HG03039 (cell line): ENCODE data around the gene ADCY4.

Source experiments
- ATAC-seq: cut with Tn5 transposase; IDR thresholded peaks from one replicate; pipeline ENCODE4 v1.9.1; 2021; ENCODE audit warnings: mild to moderate bottlenecking, moderate library complexity; ENCODE audit not compliant: unreplicated experiment

The ADCY4 gene

DNA sequence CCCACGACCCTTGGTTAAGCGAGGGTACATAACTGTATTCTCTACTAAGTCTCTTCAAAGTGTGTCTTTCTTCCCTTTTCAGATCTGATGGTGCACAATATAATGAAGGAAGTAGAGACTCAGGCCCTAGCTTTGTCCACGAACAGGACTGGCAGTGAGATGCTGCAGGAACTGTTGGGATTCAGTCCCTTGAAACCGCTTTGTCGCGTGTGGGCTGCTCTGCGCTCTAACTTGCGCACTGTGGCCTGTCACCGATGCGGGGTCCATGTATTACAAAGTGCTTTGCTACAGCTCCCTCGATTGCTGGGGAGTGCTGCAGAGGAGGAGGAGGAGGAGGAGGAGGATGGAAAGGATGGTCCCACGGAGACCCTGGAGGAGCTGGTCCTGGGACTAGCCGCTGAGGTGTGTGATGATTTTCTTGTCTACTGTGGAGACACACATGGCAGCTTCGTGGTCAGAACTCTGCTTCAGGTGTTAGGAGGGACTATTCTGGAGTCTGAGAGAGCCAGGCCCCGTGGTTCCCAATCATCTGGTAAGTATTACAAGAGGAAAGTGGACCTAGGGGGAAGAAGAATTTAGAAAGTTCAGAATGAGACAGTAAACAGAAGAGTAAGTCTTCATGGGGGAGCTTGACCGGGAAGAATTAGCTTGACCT lies 34.4 kb downstream of the ADCY4 start:
- no peak for ATAC-seq

DNA sequence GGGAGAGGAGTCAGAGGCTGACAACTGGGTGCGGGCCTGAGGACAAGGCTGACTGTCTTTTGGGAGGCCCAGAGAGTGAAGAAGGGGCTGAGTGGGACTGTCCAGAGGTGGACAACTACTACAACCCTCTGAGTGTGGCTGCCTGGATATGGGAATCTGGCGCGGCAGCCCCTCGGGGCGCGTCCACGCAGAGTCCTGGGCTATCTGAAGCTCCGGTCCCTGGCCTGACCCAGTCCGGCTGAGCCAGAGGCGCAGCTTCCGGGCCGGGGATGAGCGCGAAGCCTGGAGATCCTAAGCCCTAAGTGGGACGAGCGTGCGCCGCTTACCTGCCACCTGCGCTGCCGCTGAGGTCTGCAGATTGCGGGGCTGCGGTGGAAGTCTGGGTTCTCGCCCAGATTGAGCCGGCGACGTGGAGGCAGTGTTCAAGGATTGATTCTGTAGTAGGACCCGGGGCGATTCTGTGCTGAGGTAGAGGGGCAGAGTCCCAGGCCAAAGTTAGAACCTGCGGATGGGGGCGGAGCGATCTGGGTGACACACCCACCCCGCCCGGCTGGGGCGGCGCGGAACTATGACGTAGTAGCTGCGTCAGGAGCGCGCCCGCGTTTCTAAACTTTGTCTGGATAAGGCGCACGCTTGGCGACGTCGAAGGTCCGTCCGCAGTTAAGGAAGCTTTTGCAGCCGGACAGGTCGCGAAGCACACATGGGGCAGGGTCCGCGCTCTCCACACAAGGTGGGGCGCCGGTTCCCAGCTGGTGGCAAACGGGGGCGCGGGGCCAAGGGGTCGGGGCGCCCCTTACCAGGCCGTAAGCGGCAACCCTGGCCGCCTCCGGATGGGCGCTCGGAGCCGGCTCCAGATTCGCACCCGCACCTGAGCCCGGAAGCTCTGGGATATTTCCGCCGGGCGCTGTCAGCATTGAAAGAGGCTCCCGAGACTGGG lies 35.3 kb downstream of the ADCY4 start, which contains the start of the genes DHRS1 and NOP9:
DHRS1 (minus strand) TSS at position 526 of the 937 bp plus-strand sequence. CDS start 674 bp downstream, outside the sequence.
NOP9 (plus strand) TSS at position 596 of the 937 bp plus-strand sequence; CDS start at position 701, 105 bp downstream.
- ATAC-seq, result peak; percentile 59

DNA sequence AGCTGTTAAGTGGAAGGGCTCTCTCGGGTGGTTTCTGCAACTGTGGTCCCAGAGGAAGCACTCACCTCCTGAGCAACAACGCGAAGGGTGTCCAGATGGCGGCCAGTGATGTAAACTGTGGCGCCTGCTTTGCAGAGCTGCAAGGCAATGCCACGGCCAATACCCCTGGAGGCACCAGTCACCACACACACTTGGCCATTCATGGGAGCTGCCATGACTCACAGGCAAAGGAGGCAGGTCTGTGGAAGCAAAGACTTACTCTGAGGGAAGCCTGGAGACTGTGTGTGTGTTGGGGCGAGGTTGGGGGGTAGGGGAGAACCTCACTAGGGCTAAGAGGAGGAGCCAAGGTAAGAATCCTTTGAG lies 36.0 kb downstream of the ADCY4 start:
- ATAC-seq, result no peak

DNA sequence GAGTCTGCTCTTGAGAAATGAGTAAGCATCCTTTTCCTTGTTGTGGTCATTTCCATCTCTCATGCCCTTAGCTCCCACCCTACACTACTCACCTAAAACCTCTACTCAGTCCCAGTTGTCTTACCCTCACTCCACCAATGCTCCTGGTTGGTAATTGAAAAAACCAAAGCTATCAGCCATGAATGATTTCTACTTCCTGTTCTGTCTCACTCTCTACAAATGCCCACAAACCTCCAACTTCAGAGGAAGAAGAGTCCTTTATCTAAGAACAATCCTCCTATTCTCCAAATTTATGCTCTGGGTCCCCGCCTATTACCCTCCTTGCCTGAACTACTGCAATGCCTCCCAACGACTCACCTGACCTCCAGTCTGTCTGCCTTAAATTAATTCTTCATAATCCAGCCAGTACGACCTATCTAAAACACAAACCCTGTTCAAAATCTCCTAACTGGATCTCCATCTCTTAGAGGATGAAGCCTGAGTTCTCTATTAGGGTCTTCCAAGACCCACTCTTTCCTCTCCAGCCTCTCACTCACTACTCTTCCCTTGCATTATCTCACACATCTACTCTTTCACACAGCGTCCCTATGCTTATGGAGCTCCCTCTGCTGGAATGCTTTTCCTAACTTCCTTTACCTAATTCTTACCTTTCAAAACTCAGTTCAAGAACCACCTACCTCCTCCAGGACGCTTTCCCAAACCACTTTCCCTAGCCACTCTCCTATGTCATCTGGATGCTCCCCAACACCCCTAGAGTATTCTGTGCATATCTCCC lies 37.5 kb downstream of the ADCY4 start:
- ATAC-seq, result no peak

DNA sequence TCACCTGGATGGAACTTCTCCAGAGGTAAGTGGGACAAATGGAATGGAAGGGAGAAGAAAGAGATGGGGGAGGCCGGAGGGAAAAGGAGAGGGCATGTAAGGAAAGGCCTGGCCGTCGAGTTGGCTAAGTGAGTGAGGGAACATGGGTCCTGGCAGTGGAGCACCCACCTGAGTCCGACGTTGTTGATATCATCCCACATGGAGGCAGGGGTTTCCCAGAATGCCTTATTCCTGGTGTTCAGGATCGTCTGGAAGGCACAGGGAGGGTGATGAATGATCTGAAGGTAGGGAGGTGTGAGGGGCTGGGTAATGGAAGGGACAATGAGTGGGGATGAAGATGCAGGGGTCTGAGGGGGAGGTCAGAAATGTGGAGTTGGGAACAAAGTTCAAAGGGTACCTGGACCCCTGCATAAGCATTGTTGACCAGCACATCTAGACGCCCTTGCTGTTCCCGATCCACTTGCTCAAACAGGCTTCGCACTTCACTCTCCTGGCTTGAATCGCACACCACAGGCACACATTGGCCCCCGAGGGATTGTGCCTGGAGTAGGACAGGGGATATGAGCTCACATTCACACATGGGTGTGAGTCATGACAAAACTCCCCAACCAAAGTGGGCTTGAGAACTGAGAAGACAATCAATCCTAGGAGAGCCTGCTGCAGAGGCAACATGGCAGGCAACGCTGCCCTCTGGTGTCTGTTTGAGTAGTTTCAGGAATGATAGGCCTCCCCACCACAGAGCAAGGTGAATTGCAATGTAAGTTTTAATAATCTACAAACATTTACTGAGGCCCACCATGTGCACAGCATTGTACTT lies 38.3 kb downstream of the ADCY4 start:
- no peak for ATAC-seq

- ATAC-seq, result no peak
Measured at GRCh38 chr14:24293525-24293924, 41.3 kb downstream of the ADCY4 start.

GRCh38 chr14:24292118-24292807 lies 42.6 kb downstream of the ADCY4 start:
- ATAC-seq, result no peak

DNA sequence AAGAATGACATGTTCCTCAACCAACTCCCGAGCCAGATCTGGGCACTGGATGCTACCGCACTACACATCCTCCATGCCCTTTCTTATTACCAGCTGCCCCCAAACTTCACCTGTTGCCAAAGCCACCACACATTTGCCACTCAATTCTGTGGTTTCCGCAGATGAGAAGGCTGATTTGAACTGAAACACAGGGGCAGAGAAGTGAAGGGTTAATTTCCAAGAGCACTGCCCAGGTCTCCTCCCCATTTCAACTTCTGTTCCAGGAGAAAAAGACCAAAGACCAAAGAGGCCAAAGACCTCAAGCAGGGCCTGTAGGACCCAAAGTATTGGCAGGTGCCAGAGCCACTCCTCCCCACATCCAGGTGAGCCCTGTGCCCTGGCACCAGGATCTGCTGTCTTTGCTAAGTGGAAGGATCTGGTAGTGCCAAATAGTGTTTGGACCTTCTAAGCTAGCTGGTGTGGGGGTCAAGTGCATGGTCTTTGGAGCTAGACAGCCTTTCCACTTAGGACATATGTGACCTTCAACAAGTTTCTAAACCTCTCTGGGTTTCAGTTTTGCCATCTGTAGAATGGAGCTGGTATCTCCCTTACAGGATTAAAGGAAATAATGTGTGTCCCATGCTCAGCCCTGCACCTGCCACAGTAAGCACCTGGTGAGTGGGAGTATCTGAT lies 43.3 kb downstream of the ADCY4 start:
- ATAC-seq, result no peak

DNA sequence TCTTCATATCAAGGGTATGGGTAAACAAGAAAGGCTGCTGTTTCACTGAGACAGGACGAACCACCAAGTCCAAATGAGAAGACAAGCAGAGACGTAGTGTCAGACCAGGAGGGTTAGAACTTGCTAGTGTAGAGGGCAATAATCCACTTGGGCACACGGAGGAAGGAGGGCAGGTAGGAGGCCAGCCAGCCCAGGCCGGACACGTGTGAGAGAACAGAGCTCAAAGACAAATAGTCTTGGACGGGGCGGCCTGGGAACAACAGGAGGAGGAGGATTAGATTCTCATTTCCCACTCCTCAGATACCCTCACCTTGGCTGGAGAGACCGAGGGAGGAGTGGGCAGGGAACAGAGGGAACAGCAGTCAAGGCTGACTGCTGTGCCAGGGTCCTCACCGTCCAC lies 44.1 kb downstream of the ADCY4 start:
- no peak for ATAC-seq

DNA sequence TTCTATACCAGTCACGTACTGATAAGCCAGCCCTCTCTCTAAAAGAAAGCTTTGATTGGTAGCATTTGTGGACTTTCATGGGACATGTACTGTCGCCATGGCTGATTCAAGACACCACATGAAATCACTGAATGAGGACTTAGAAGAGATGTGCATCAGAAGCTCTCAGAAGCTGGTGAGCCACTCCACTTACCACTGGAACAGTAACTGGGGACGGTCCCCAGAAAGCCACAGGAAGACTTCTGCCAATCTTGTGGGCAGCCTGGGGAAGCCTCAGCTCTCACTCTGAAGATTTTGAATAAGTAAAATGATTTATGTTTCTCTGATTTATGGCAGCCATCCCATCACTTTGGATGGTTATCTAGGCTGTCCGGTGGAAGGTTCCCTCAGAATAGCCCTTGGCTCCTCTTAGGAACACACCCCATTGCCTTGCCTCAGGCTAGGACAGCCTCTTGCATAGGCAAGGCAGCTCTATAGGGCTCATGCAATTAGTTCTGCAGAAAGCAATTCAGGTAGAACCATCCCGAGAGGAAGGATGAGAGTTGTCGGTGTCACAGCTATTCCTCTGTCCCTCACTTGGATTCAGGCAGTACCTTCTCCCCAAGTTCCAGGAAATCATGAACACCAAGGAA lies 45.1 kb downstream of the ADCY4 start:
- no peak for ATAC-seq

GRCh38 chr14:24286996-24287395 lies 47.9 kb downstream of the ADCY4 start:
- no peak for ATAC-seq

DNA sequence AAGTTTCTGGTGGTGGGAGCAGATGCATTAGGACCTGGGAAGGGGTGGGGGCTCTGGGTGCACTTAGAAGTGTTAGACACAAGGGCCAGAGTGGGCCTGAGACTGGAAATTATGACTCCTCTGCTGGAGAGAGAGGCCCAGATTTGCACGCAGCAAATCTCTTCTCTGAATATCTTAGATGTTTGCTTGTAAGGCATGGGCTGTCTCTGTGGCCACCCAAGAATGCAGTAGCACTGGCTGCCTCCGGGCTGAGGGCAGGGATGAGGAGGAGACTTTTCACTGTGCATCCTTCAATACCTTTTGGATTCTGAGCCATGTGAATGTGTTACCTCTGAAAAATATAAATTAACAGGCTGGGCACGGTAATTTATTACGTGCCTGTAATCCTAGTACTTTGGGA lies 49.5 kb downstream of the ADCY4 start:
- ATAC-seq, result no peak

GRCh38 chr14:24284501-24285035 lies 50.3 kb downstream of the ADCY4 start:
- ATAC-seq, result no peak

- no peak for ATAC-seq
Measured at GRCh38 chr14:24283796-24284460, 50.9 kb downstream of the ADCY4 start.

GRCh38 chr14:24282736-24283135 lies 52.1 kb downstream of the ADCY4 start:
- no peak for ATAC-seq

DNA sequence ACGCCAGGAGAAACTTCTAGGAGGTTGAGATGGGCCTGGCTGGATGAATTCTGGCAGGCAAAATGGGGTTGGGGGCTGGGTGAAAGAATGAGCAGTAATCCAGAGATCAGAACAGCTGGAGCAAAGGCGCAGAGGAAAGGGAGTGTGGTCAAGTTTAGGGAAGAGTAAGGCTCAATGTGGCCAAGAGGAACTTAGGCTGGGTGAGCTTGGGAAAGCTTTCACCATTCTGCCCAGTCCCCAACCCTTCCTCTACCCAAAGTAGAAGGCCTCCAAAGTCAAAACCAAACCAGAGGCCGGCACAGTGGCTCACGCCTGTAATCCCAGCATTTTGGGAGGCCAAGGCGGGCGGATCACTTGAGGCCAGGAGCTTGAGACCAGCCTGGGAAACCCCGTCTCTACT lies 53.2 kb downstream of the ADCY4 start:
- no peak for ATAC-seq

- no peak for ATAC-seq
Measured at GRCh38 chr14:24280797-24281460, 53.9 kb downstream of the ADCY4 start.
